Omental fat pad (tissue), 4 donors: ENCODE measurements around the gene ZNF655. TPM values are rescaled to one million over a fixed set of nuclear protein-coding genes. Genes with fewer than 3 reads are reported as not detected.

Experiments used
- ATAC-seq: fragments of 150-250 bp; one replicate; pipeline ENCODE4 v1.9.1; 2016; ENCODE audit warnings: mild to moderate bottlenecking, moderate library complexity; ENCODE audit not compliant: low FRiP score
- DNase-seq: peaks from one replicate; pipeline ENCODE4 v3.0.0-alpha.2; 2019; ENCODE audit warnings: low spot score
- CTCF ChIP-seq, 3 donors: fragments of 450-650 bp; IDR thresholded peaks; one replicate each; pipeline ENCODE4 v1.5.1; 2016 to 2017; ENCODE audit warnings: antibody characterized with exemption in 3 of 3, mild to moderate bottlenecking in 3 of 3, moderate library complexity in 2 of 3
- total RNA-seq, 4 donors: library from RNA; depleted of rRNA; stranded (reverse); fragments of >200 nt; gene quantifications; one replicate each; pipeline ENCODE4 v1.1.0, GENCODE V29; 2016

ZNF655 gene
- total RNA-seq, 4 donors from 2014 or later = 104 to 164 (median 109) TPM

- peak; percentile 76 for DNase-seq
- TF ChIP-seq CTCF (IDR thresholded peaks at IDR 0.05) = no peak
- ATAC-seq = peak; percentile 89
Measured at GRCh38 chr7:99551767-99552463, 6.5 kb upstream of the ZNF655 start, which contains the start of gene FAM200A. TSS of gene FAM200A (minus strand) at chr7:99552114. CDS start at chr7:99548407, 3,707 bp downstream.

- ATAC-seq (no peak), DNase-seq (no peak)
- no peak for TF ChIP-seq CTCF (IDR thresholded peaks at IDR 0.05)
Measured at GRCh38 chr7:99553039-99553438, 5.4 kb upstream of the ZNF655 start.

- DNase-seq (no peak), ATAC-seq (no peak)
- no peak for TF ChIP-seq CTCF (IDR thresholded peaks at IDR 0.05)
Measured at GRCh38 chr7:99554939-99555338, 3.5 kb upstream of the ZNF655 start.

- no peak for TF ChIP-seq CTCF (IDR thresholded peaks at IDR 0.05)
- ATAC-seq (no peak), DNase-seq (no peak)
Measured at GRCh38 chr7:99557196-99557607, 1.2 kb upstream of the ZNF655 start.

GRCh38 chr7:99557940-99558305, 519 bp upstream of the ZNF655 start:
- ATAC-seq (peak; percentile 62), DNase-seq (no peak)
- no peak for TF ChIP-seq CTCF (IDR thresholded peaks at IDR 0.05)

GRCh38 chr7:99559175-99559915, 903 bp downstream of the ZNF655 start:
- no peak for DNase-seq
- peak; percentile 10 for ATAC-seq
- TF ChIP-seq CTCF (IDR thresholded peaks at IDR 0.05) = no peak
